SW 1271 (cell line): Measurements from ENCODE around the gene SIRT4.
A peak's percentile ranks its signal among the peaks of the same experiment; 100 is the strongest.
"Not testable (repeated sequence)": the region's sequence is repeated elsewhere in the genome, so short reads cannot be mapped to it uniquely, and the experiment has no call there.

Experiments
- DNase-seq, 2 experiments: peaks; one replicate each; lab custom pipeline; 2025; lab: John Stamatoyannopoulos, UW

The SIRT4 gene

GRCh38 chr12:120335447-120335846 lies 33.3 kb downstream of the SIRT4 start:
- not testable (repeated sequence) for DNase-seq

GRCh38 chr12:120336392-120336791 lies 34.3 kb downstream of the SIRT4 start:
- not testable (repeated sequence) for DNase-seq

GRCh38 chr12:120337730-120338129 lies 35.6 kb downstream of the SIRT4 start:
- no peak for DNase-seq

GRCh38 chr12:120339256-120339655 lies 37.1 kb downstream of the SIRT4 start:
- no peak for DNase-seq

GRCh38 chr12:120342175-120343038 lies 40.3 kb downstream of the SIRT4 start:
- no peak for DNase-seq

GRCh38 chr12:120343039-120343537 lies 41.0 kb downstream of the SIRT4 start:
- DNase-seq = no peak

GRCh38 chr12:120343692-120344091 lies 41.6 kb downstream of the SIRT4 start:
- DNase-seq = no peak

GRCh38 chr12:120346031-120346430 lies 43.9 kb downstream of the SIRT4 start:
- DNase-seq = no peak

- no peak for DNase-seq
These were observed 44.6 kb downstream of the SIRT4 start for GRCh38 chr12:120346681-120347080.

- DNase-seq = no peak
These were observed 45.6 kb downstream of the SIRT4 start for GRCh38 chr12:120347766-120348165.

GRCh38 chr12:120350576-120351350 lies 48.6 kb downstream of the SIRT4 start:
- no peak for DNase-seq

GRCh38 chr12:120352117-120352516 lies 50.0 kb downstream of the SIRT4 start:
- no peak for DNase-seq

- no peak for DNase-seq
These were observed 51.0 kb downstream of the SIRT4 start for GRCh38 chr12:120353136-120353535.

GRCh38 chr12:120353556-120354317 lies 51.6 kb downstream of the SIRT4 start:
- no peak for DNase-seq

- DNase-seq = peak; percentile 74 to 81
These were observed 54.5 kb downstream of the SIRT4 start for GRCh38 chr12:120356567-120357030.

- no peak for DNase-seq
These were observed 55.0 kb downstream of the SIRT4 start for GRCh38 chr12:120357104-120357503.

GRCh38 chr12:120358412-120359100 lies 56.4 kb downstream of the SIRT4 start:
- DNase-seq = no peak

- DNase-seq = no peak
These were observed 57.0 kb downstream of the SIRT4 start for GRCh38 chr12:120359128-120359527.

GRCh38 chr12:120361506-120362208 lies 59.5 kb downstream of the SIRT4 start:
- DNase-seq = no peak
